Calu3 (cell line): ENCODE measurements around the gene CTIF. TPM values are rescaled to one million over a fixed set of nuclear protein-coding genes. Genes with fewer than 3 reads are reported as not detected.

Source experiments
- BruUV-seq: library from RNA; stranded (reverse); fragments of 400-500 nt; replicated peaks from 2 replicates; lab custom pipeline; 2021; lab: Mats Ljungman, UMichigan
- CTCF ChIA-PET: fragments of 300-600 bp; sonication (Branson Sonifier 250); formaldehyde crosslinking; loops from one replicate; lab custom pipeline; 2022; ENCODE audit warnings: antibody characterized with exemption; lab: Charles Lee
- DNase-seq: peaks from one replicate; pipeline ENCODE4 v3.0.0; 2022
- H3K27ac Mint-ChIP-seq: one replicate; pipeline ENCODE4 v1.8.0; 2022; ENCODE audit warnings: mixed read lengths; ENCODE audit not compliant: unreplicated experiment
- H3K27me3 Mint-ChIP-seq: one replicate; pipeline ENCODE4 v1.8.0; 2022; ENCODE audit warnings: mixed read lengths; ENCODE audit not compliant: unreplicated experiment
- H3K36me3 Mint-ChIP-seq: one replicate; pipeline ENCODE4 v1.8.0; 2022; ENCODE audit warnings: mild to moderate bottlenecking, moderate library complexity, mixed read lengths; ENCODE audit not compliant: insufficient read depth, unreplicated experiment
- H3K4me1 Mint-ChIP-seq: one replicate; pipeline ENCODE4 v1.8.0; 2022; ENCODE audit warnings: mild to moderate bottlenecking, low read depth, mixed read lengths; ENCODE audit not compliant: unreplicated experiment
- H3K4me3 Mint-ChIP-seq: one replicate; pipeline ENCODE4 v1.8.0; 2022; ENCODE audit warnings: mild to moderate bottlenecking, low read depth, moderate library complexity, mixed read lengths; ENCODE audit not compliant: unreplicated experiment
- H3K9me3 Mint-ChIP-seq: one replicate; pipeline ENCODE4 v1.8.0; 2022; ENCODE audit warnings: low read depth, mixed read lengths; ENCODE audit not compliant: unreplicated experiment
- CTCF ChIP-seq: fragments of 200-600 bp; IDR thresholded peaks from one replicate; pipeline ENCODE4 v1.8.0; 2022; ENCODE audit warnings: antibody characterized with exemption; ENCODE audit not compliant: unreplicated experiment
- intact Hi-C: fragments of 100-400 bp; cut with micrococcal nuclease; formaldehyde crosslinking; loops from one replicate; pipeline ENCODE4 v1.10.0; 2022; ENCODE audit not compliant: unreplicated experiment
- total RNA-seq: library from RNA; stranded (reverse); gene quantifications from 2 replicates; pipeline ENCODE4 v1.2.3, GENCODE V29; 2022

The CTIF gene
- total RNA-seq, 1 experiment from 2014 or later = 40.8 TPM

GRCh38 chr18:48778344-48779011, 239.6 kb downstream of the CTIF start:
- Mint-ChIP-seq H3K9me3 (no peaks in the 10 kb centered on the region), H3K4me1 (no peaks in the 10 kb centered on the region), H3K27me3 (no peaks in the 10 kb centered on the region), H3K27ac (no peak overlapping the region), H3K4me3 (no peak overlapping the region), H3K36me3 (peaks cover 4% of the 10 kb centered on the region)
- no TSS peak for BruUV-seq
- intact Hi-C loops = loop anchor here (5.0 kb wide), 1 partner anchor 264 kb away; no protein-coding TSS in a partner anchor
- CTCF ChIA-PET = no interaction called here
- DNase-seq = no peak
- no peak for TF ChIP-seq CTCF

- H3K27ac Mint-ChIP-seq = no peak overlapping the region
- H3K27me3 Mint-ChIP-seq = no peaks in the 10 kb centered on the region
- no peaks in the 10 kb centered on the region for H3K4me1 Mint-ChIP-seq
- H3K9me3 Mint-ChIP-seq = no peaks in the 10 kb centered on the region
- H3K36me3 Mint-ChIP-seq = peaks cover 4% of the 10 kb centered on the region
- no TSS peak for BruUV-seq
- intact Hi-C loops = loop anchor here (5.0 kb wide), 1 partner anchor 263 kb away; no protein-coding TSS in a partner anchor
- CTCF ChIA-PET = no interaction called here
- no peak for DNase-seq
- no peak overlapping the region for H3K4me3 Mint-ChIP-seq
- no peak for TF ChIP-seq CTCF
Measured at GRCh38 chr18:48779462-48779861, 240.6 kb downstream of the CTIF start.

GRCh38 chr18:48780201-48780912, 241.5 kb downstream of the CTIF start:
- Mint-ChIP-seq H3K27me3 (no peaks in the 10 kb centered on the region), H3K4me1 (no peaks in the 10 kb centered on the region), H3K27ac (no peak overlapping the region), H3K4me3 (no peak overlapping the region), H3K9me3 (no peaks in the 10 kb centered on the region), H3K36me3 (peaks cover 4% of the 10 kb centered on the region)
- no peak for DNase-seq
- BruUV-seq = no TSS peak
- no peak for TF ChIP-seq CTCF
- CTCF ChIA-PET = no interaction called here
- intact Hi-C loops = no loop called here

- Mint-ChIP-seq H3K27ac (no peak overlapping the region), H3K36me3 (peaks cover 4% of the 10 kb centered on the region), H3K4me1 (no peaks in the 10 kb centered on the region), H3K27me3 (no peaks in the 10 kb centered on the region), H3K9me3 (no peaks in the 10 kb centered on the region), H3K4me3 (no peak overlapping the region)
- BruUV-seq = no TSS peak
- TF ChIP-seq CTCF = no peak
- CTCF ChIA-PET = no interaction called here
- intact Hi-C loops = no loop called here
- DNase-seq = no peak
Measured at GRCh38 chr18:48780913-48781162, 242.0 kb downstream of the CTIF start.
